ENCODE data around the gene TEX26. TPM values are rescaled to one million over a fixed set of nuclear protein-coding genes. Genes with fewer than 3 reads are reported as not detected.
A peak's percentile ranks its signal among the peaks of the same experiment; 100 is the strongest.

The TEX26 gene
- total RNA-seq, 3 donors from 2014 or later, result not detected

DNA sequence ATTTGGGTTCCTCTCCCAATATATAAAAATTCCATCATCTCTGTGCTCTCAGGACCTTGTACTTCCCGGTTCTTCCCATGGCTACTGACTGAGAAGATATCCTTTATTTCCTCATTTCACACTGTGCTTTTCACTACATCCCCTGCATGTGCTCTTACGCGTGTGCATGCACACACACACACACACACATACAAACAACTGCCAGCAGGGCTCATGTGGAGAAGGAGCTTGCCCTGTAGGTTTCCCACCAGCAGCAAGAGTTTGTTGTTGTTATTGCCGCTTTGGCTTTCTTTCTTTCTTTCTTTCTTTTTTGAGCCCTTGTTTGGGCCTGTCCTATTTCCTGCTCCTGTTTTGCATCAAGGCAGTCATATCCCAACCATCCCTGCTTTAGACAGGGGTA lies 43.6 kb downstream of the TEX26 start:
- ATAC-seq (no peak), DNase-seq (no peak)
- Mint-ChIP-seq H3K4me3 (no peak overlapping the region), H3K27me3 (ENCODE audit: low read depth) (peaks cover 13% of the 10 kb centered on the region), H3K4me1 (ENCODE audit: low read depth) (no peaks in the 10 kb centered on the region), H3K36me3 (ENCODE audit: insufficient read depth) (no peaks in the 10 kb centered on the region), H3K9me3 (no peaks in the 10 kb centered on the region)

DNA sequence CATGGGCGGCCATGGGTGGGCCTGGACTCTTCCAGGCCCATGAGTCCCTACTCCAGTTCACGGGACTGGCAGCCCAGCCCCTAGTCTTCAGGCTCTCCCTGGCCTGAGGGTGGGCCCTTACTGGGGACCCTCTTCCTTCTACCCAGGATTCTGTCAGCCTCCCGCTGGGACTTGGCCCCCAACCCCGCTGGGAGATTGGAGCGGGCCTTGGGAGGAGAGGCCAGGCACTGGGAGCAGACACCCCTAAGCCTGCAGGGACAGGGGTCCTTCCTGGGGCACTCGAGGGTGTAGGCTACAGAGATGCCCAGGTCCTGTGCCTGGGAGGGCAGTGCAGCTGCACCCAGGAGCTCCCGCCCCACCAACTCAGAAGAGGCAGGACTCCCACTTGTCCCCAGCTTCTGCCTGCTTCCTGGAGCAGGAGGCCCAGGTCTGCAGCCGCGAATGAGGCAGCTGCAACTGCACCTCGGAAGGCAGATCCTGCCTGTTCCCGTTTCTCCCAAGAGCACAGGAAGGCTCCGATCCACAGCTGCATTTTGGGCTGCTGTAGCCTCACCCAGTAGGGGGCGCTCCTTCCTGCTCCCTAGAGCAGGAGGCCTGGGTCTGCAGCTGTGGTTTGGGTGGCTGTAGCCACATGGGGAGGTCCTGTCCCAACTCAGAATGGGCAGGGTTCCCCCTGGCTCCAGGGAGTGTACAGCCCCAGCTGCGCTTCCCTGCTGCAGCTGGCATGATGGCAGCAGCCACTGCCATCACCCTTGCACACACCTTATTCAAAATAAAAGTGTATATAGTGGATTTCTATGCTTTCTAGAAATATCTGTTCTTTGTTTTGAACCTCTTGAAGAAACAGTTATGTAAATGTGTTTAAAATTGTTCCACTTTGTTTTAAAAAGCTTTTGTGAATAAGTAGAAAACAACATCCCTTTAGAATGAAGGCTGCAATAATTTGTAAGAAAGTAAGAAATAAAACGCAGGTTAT lies 46.8 kb downstream of the TEX26 start:
- Mint-ChIP-seq H3K9me3 (no peaks in the 10 kb centered on the region), H3K27me3 (ENCODE audit: low read depth) (peaks cover 8% of the 10 kb centered on the region), H3K4me1 (ENCODE audit: low read depth) (no peaks in the 10 kb centered on the region), H3K4me3 (no peak overlapping the region), H3K36me3 (ENCODE audit: insufficient read depth) (no peaks in the 10 kb centered on the region)
- DNase-seq (peak; percentile 32), ATAC-seq (peak in 1 of 2 donors; percentile 28)

DNA sequence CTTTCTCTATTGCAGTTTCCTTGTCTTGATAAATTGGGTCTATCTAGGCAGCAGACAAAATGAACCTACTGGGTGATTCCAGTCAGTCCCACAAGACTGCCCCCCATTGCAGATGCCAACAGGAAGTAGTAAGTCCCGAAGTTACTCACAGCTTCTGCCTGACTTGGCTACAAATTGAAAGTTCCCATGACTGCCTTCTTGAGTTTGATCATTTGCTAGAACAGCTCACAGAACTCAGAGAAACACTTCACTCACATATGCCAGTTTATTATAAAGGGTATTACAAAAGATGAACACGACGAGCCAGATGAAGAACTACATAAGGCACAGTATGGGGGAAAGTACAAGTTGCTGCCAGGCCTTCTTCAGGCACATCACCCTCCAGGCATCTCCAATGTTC lies 50.0 kb downstream of the TEX26 start:
- no peak for DNase-seq
- no peak overlapping the region for H3K4me3 Mint-ChIP-seq
- H3K4me1 Mint-ChIP-seq (ENCODE audit: low read depth), result no peaks in the 10 kb centered on the region
- no peaks in the 10 kb centered on the region for H3K9me3 Mint-ChIP-seq
- H3K27me3 Mint-ChIP-seq (ENCODE audit: low read depth), result peaks cover 8% of the 10 kb centered on the region
- no peaks in the 10 kb centered on the region for H3K36me3 Mint-ChIP-seq (ENCODE audit: insufficient read depth)
- no peak for ATAC-seq

DNA sequence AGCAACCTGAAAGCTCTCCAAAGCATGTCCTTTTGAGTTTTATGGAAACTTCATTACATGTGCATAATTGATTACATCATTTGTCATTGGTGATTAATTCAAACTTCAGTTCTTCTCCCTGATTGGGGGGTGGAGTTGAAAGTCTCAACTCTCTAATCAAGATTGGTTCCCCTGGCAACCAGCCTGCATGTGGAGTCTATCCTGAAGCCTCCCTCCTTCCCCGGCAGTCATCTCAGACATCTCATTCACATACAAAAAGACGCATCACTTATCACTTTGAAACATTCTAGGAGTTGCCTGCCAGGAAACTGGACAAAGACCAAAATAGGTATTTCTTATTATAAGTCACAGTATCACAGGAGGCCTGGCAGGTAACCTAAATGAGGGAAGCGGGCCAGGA lies 50.5 kb downstream of the TEX26 start:
- DNase-seq (no peak), ATAC-seq (no peak)
- no peak overlapping the region for H3K4me3 Mint-ChIP-seq
- H3K27me3 Mint-ChIP-seq (ENCODE audit: low read depth), result peaks cover 10% of the 10 kb centered on the region
- H3K36me3 Mint-ChIP-seq (ENCODE audit: insufficient read depth), result no peaks in the 10 kb centered on the region
- no peaks in the 10 kb centered on the region for H3K9me3 Mint-ChIP-seq
- no peaks in the 10 kb centered on the region for H3K4me1 Mint-ChIP-seq (ENCODE audit: low read depth)

DNA sequence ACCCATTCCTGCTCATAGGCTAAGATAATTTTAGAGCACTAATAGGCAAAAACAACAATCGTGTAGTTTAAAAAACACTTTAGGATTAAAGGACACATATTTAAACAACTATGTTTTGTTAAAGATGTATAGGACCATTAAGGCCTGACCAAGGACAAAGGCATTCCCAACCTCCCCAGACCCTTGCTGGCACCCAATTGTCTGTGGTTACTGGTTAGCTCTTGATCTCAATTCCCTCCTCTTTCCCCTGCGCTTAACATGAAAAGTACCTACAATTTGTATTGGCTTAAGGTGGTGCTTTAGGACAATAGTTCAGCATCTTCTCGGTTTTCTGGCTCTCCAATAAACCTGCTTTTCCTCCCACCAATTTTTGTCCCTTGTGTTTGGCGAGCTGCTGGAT lies 51.0 kb downstream of the TEX26 start:
- H3K4me1 Mint-ChIP-seq (ENCODE audit: low read depth), result no peaks in the 10 kb centered on the region
- no peaks in the 10 kb centered on the region for H3K9me3 Mint-ChIP-seq
- no peak for DNase-seq
- H3K36me3 Mint-ChIP-seq (ENCODE audit: insufficient read depth), result no peaks in the 10 kb centered on the region
- no peak for ATAC-seq
- no peak overlapping the region for H3K4me3 Mint-ChIP-seq
- peaks cover 10% of the 10 kb centered on the region for H3K27me3 Mint-ChIP-seq (ENCODE audit: low read depth)

DNA sequence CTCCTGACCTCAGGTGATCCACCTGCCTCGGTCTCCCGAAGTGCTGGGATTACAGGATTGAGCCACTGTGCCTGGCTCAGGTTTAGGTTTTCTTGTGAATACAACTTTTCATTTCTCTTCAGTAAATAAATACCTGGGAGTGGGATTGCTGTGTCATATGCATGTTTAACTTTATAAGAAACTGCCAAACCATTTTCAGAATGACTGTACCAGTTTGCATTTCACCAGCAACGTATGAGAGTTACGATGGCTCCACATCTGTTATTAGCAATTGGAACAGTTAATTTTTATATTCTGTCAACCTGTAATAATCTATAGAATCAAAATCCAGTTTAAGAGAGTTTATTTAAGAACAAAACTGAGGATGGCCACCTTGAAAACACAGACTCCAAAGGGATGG lies 52.2 kb downstream of the TEX26 start:
- H3K27me3 Mint-ChIP-seq (ENCODE audit: low read depth), result peaks cover 9% of the 10 kb centered on the region
- H3K9me3 Mint-ChIP-seq, result no peaks in the 10 kb centered on the region
- H3K36me3 Mint-ChIP-seq (ENCODE audit: insufficient read depth), result no peaks in the 10 kb centered on the region
- ATAC-seq (no peak), DNase-seq (no peak)
- no peaks in the 10 kb centered on the region for H3K4me1 Mint-ChIP-seq (ENCODE audit: low read depth)
- H3K4me3 Mint-ChIP-seq, result no peak overlapping the region

- peaks cover 12% of the 10 kb centered on the region for H3K27me3 Mint-ChIP-seq (ENCODE audit: low read depth)
- H3K4me1 Mint-ChIP-seq (ENCODE audit: low read depth), result no peaks in the 10 kb centered on the region
- DNase-seq, result no peak
- H3K9me3 Mint-ChIP-seq, result no peaks in the 10 kb centered on the region
- ATAC-seq, result no peak
- H3K36me3 Mint-ChIP-seq (ENCODE audit: insufficient read depth), result no peaks in the 10 kb centered on the region
- no peak overlapping the region for H3K4me3 Mint-ChIP-seq
Observed at GRCh38 chr13:30985637-30986205, 53.3 kb downstream of the TEX26 start.

GRCh38 chr13:30991184-30991583 lies 58.7 kb downstream of the TEX26 start:
- no peak for ATAC-seq
- H3K36me3 Mint-ChIP-seq (ENCODE audit: insufficient read depth), result no peaks in the 10 kb centered on the region
- H3K4me3 Mint-ChIP-seq, result no peak overlapping the region
- DNase-seq, result no peak
- no peaks in the 10 kb centered on the region for H3K9me3 Mint-ChIP-seq
- H3K27me3 Mint-ChIP-seq (ENCODE audit: low read depth), result peaks cover 22% of the 10 kb centered on the region
- H3K4me1 Mint-ChIP-seq (ENCODE audit: low read depth), result no peaks in the 10 kb centered on the region

GRCh38 chr13:30991922-30992321 lies 59.5 kb downstream of the TEX26 start:
- ATAC-seq, result no peak
- Mint-ChIP-seq H3K36me3 (ENCODE audit: insufficient read depth) (no peaks in the 10 kb centered on the region), H3K4me3 (no peak overlapping the region), H3K27me3 (ENCODE audit: low read depth) (peaks cover 22% of the 10 kb centered on the region), H3K9me3 (no peaks in the 10 kb centered on the region), H3K4me1 (ENCODE audit: low read depth) (no peaks in the 10 kb centered on the region)
- DNase-seq, result no peak

DNA sequence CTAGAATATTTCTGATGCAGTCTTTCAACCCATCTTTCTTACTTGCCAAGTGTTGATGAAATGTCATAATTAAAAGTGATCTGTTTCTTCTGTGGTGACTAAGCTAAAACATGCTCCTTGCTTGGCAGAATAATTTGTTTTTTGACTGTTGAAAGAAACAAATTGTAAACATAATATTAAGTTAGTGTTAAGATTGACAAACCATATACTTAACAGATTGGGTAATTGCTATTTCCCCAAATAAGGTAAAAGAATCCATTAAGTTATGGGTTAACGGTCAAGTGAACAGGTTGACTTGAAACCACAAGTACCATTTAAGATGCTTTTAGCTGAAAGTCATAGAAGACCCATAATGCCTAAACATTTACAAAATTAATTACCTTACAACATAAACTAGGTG lies 62.9 kb downstream of the TEX26 start:
- H3K27me3 Mint-ChIP-seq (ENCODE audit: low read depth), result peaks cover 26% of the 10 kb centered on the region
- no peaks in the 10 kb centered on the region for H3K36me3 Mint-ChIP-seq (ENCODE audit: insufficient read depth)
- H3K9me3 Mint-ChIP-seq, result no peaks in the 10 kb centered on the region
- H3K4me3 Mint-ChIP-seq, result no peak overlapping the region
- no peak for DNase-seq
- ATAC-seq, result no peak
- no peaks in the 10 kb centered on the region for H3K4me1 Mint-ChIP-seq (ENCODE audit: low read depth)

- Mint-ChIP-seq H3K4me3 (no peak overlapping the region), H3K27me3 (ENCODE audit: low read depth) (peaks cover 25% of the 10 kb centered on the region), H3K36me3 (ENCODE audit: insufficient read depth) (no peaks in the 10 kb centered on the region), H3K4me1 (ENCODE audit: low read depth) (no peaks in the 10 kb centered on the region), H3K9me3 (no peaks in the 10 kb centered on the region)
- ATAC-seq, result no peak
- no peak for DNase-seq
Observed at GRCh38 chr13:30997697-30998096, 65.2 kb downstream of the TEX26 start.

GRCh38 chr13:30998136-30999088 lies 66.0 kb downstream of the TEX26 start:
- no peaks in the 10 kb centered on the region for H3K36me3 Mint-ChIP-seq (ENCODE audit: insufficient read depth)

GRCh38 chr13:31000889-31001288 lies 68.4 kb downstream of the TEX26 start:
- Mint-ChIP-seq H3K9me3 (no peaks in the 10 kb centered on the region), H3K27me3 (ENCODE audit: low read depth) (peaks cover 22% of the 10 kb centered on the region), H3K4me3 (no peak overlapping the region), H3K36me3 (ENCODE audit: insufficient read depth) (no peaks in the 10 kb centered on the region), H3K4me1 (ENCODE audit: low read depth) (no peaks in the 10 kb centered on the region)
- DNase-seq (no peak), ATAC-seq (no peak)

More at GRCh38 chr13:30998136-30999088, 66.0 kb downstream of the TEX26 start:
- H3K4me1 Mint-ChIP-seq (ENCODE audit: low read depth), result no peaks in the 10 kb centered on the region
- H3K4me3 Mint-ChIP-seq, result no peak overlapping the region
- H3K9me3 Mint-ChIP-seq, result no peaks in the 10 kb centered on the region
- ATAC-seq (no peak), DNase-seq (no peak)
- H3K27me3 Mint-ChIP-seq (ENCODE audit: low read depth), result peaks cover 25% of the 10 kb centered on the region

DNA sequence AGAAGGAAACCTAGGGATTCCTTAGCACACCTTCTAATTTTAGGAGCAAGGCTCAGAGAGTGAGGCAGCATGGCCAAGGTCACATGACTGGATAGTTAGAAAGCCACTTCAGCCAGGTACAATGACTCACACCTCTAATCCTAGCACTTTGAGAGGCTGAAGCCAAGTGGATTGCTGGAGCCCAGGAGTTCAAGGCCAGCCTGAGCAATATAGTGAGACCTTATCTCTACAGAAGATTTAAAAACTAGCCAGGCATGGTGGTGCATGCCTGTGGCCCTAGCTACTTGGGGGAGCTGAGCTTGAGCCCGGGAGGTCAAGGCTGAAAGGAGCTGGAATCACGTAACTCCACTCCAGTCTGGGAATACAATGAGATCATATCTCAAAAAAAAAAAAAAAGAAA lies 69.2 kb downstream of the TEX26 start:
- Mint-ChIP-seq H3K27me3 (ENCODE audit: low read depth) (peaks cover 22% of the 10 kb centered on the region), H3K4me3 (no peak overlapping the region), H3K36me3 (ENCODE audit: insufficient read depth) (no peaks in the 10 kb centered on the region), H3K4me1 (ENCODE audit: low read depth) (no peaks in the 10 kb centered on the region), H3K9me3 (no peaks in the 10 kb centered on the region)
- DNase-seq (no peak), ATAC-seq (no peak)

Measured in activated T-cell treated with anti-CD3 and anti-CD28 coated beads, Interleukin-2, amount 50 U/mL, for 4 hours (primary cell).